BLaER1 (cell line): Measurements from ENCODE around the gene ZNF486.
"Not testable (repeated sequence)": the region's sequence is repeated elsewhere in the genome, so short reads cannot be mapped to it uniquely, and the experiment has no call there.

Experiments used
- H3K27ac ChIP-seq: shearing (Covaris generic); formaldehyde crosslinking; 2 replicates; pipeline ENCODE4 v1.8.1; 2022
- H3K27me3 ChIP-seq: shearing (Covaris generic); formaldehyde crosslinking; 2 replicates; pipeline ENCODE4 v1.8.1; 2022
- H3K36me3 ChIP-seq: shearing (Covaris generic); formaldehyde crosslinking; 2 replicates; pipeline ENCODE4 v1.8.1; 2022
- H3K4me1 ChIP-seq: shearing (Covaris generic); formaldehyde crosslinking; 2 replicates; pipeline ENCODE4 v1.8.1; 2022
- H3K4me2 ChIP-seq: shearing (Covaris generic); formaldehyde crosslinking; 2 replicates; pipeline ENCODE4 v1.8.1; 2022
- H3K4me3 ChIP-seq: shearing (Covaris generic); formaldehyde crosslinking; 2 replicates; pipeline ENCODE4 v1.8.1; 2022
- H3K9ac ChIP-seq: shearing (Covaris generic); formaldehyde crosslinking; 2 replicates; pipeline ENCODE4 v1.8.1; 2022
- H3K9me3 ChIP-seq: shearing (Covaris generic); formaldehyde crosslinking; 2 replicates; pipeline ENCODE4 v1.8.1; 2022
- H4K20me1 ChIP-seq: shearing (Covaris generic); formaldehyde crosslinking; 2 replicates; pipeline ENCODE4 v1.8.1; 2022
- Cebpa-rat ChIP-seq: shearing (Covaris generic); IDR thresholded peaks from 2 replicates; pipeline ENCODE4 v1.8.1; 2022

ZNF486 gene

GRCh38 chr19:20233105-20233504 is 66.1 kb downstream of the ZNF486 start:
- no peaks in the 10 kb centered on the region for H3K27me3 ChIP-seq
- no peak overlapping the region for H3K27ac ChIP-seq
- H3K4me1 ChIP-seq: peaks cover 7% of the 10 kb centered on the region; the same call in 1 of the 2 replicates
- H3K4me2 ChIP-seq: no peak overlapping the region
- H3K9ac ChIP-seq: no peak overlapping the region
- TF ChIP-seq Cebpa-rat: no peak
- no peaks in the 10 kb centered on the region for H4K20me1 ChIP-seq
- peaks cover 90% of the 10 kb centered on the region for H3K36me3 ChIP-seq
- H3K9me3 ChIP-seq: peaks cover 91% of the 10 kb centered on the region
- no peak overlapping the region; the same call in none of the 2 replicates for H3K4me3 ChIP-seq

- H3K27ac ChIP-seq: no peak overlapping the region
- H3K9ac ChIP-seq: no peak overlapping the region
- H3K4me1 ChIP-seq: peaks cover 14% of the 10 kb centered on the region
- peak overlapping the region; percentile 72 for H3K4me3 ChIP-seq
- no peaks in the 10 kb centered on the region for H3K27me3 ChIP-seq
- H3K4me2 ChIP-seq: no peak overlapping the region
- TF ChIP-seq Cebpa-rat: no peak
- no peaks in the 10 kb centered on the region for H4K20me1 ChIP-seq
- peaks cover 73% of the 10 kb centered on the region for H3K36me3 ChIP-seq
- H3K9me3 ChIP-seq: peaks cover 88% of the 10 kb centered on the region
Observed at GRCh38 chr19:20235156-20235555, 68.1 kb downstream of the ZNF486 start.

GRCh38 chr19:20237773-20238623 is 71.0 kb downstream of the ZNF486 start:
- Histone ChIP-seq H3K36me3 (peaks cover 44% of the 10 kb centered on the region), H3K9me3 (peaks cover 77% of the 10 kb centered on the region), H3K9ac (peak overlapping the region; percentile 83), H3K4me3 (peak overlapping the region; percentile 72), H3K4me1 (peaks cover 14% of the 10 kb centered on the region), H3K4me2 (peak overlapping the region; percentile 80), H3K27ac (peak overlapping the region; percentile 83), H4K20me1 (no peaks in the 10 kb centered on the region), H3K27me3 (no peaks in the 10 kb centered on the region)
- TF ChIP-seq Cebpa-rat: peak; percentile 30; the same call in 1 of the 2 replicates

GRCh38 chr19:20243629-20244028 is 76.6 kb downstream of the ZNF486 start:
- Histone ChIP-seq H4K20me1 (no peaks in the 10 kb centered on the region), H3K27me3 (no peaks in the 10 kb centered on the region), H3K4me2 (no peak overlapping the region), H3K36me3 (no peaks in the 10 kb centered on the region), H3K4me3 (no peak overlapping the region), H3K9ac (no peak overlapping the region), H3K27ac (no peak overlapping the region), H3K4me1 (peaks cover 13% of the 10 kb centered on the region), H3K9me3 (peaks cover 34% of the 10 kb centered on the region)
- no peak for TF ChIP-seq Cebpa-rat

GRCh38 chr19:20244356-20244755 is 77.3 kb downstream of the ZNF486 start:
- H3K36me3 ChIP-seq: no peaks in the 10 kb centered on the region
- no peak for TF ChIP-seq Cebpa-rat
- H3K27me3 ChIP-seq: no peaks in the 10 kb centered on the region
- H3K4me1 ChIP-seq: 0 out of 2 replicates have a peak, but pooled peaks cover 7% of the 10 kb centered on the region
- no peak overlapping the region for H3K4me2 ChIP-seq
- H3K4me3 ChIP-seq: no peak overlapping the region
- no peak overlapping the region for H3K27ac ChIP-seq
- no peaks in the 10 kb centered on the region for H4K20me1 ChIP-seq
- H3K9ac ChIP-seq: no peak overlapping the region
- H3K9me3 ChIP-seq: peaks cover 27% of the 10 kb centered on the region

- no peaks in the 10 kb centered on the region for H3K36me3 ChIP-seq
- H3K27ac ChIP-seq: no peak overlapping the region
- TF ChIP-seq Cebpa-rat: no peak
- no peak overlapping the region for H3K4me2 ChIP-seq
- H4K20me1 ChIP-seq: no peaks in the 10 kb centered on the region
- H3K27me3 ChIP-seq: no peaks in the 10 kb centered on the region
- H3K4me1 ChIP-seq: 0 out of 2 replicates have a peak, but pooled peaks cover 7% of the 10 kb centered on the region
- H3K9ac ChIP-seq: no peak overlapping the region
- H3K9me3 ChIP-seq: peaks cover 19% of the 10 kb centered on the region
- no peak overlapping the region for H3K4me3 ChIP-seq
Observed at GRCh38 chr19:20245309-20245708, 78.3 kb downstream of the ZNF486 start.

- H3K4me2 ChIP-seq: no peak overlapping the region
- peaks cover 6% of the 10 kb centered on the region; the same call in 1 of the 2 replicates for H3K9me3 ChIP-seq
- no peak overlapping the region for H3K4me3 ChIP-seq
- no peaks in the 10 kb centered on the region for H3K27me3 ChIP-seq
- H3K27ac ChIP-seq: no peak overlapping the region
- H3K9ac ChIP-seq: no peak overlapping the region
- no peaks in the 10 kb centered on the region for H4K20me1 ChIP-seq
- TF ChIP-seq Cebpa-rat: no peak
- no peaks in the 10 kb centered on the region for H3K36me3 ChIP-seq
- 0 out of 2 replicates have a peak, but pooled peaks cover 7% of the 10 kb centered on the region for H3K4me1 ChIP-seq
Observed at GRCh38 chr19:20247016-20247683, 80.1 kb downstream of the ZNF486 start.

- not testable (repeated sequence) for H3K4me2 ChIP-seq, H3K27me3 ChIP-seq, H3K9me3 ChIP-seq, H3K27ac ChIP-seq, H3K4me1 ChIP-seq, H3K36me3 ChIP-seq, H4K20me1 ChIP-seq, H3K9ac ChIP-seq, H3K4me3 ChIP-seq
Observed at GRCh38 chr19:20248258-20248657, 81.2 kb downstream of the ZNF486 start.
